ENCODE measurements around the gene PLEKHA7.

PLEKHA7 gene

DNA sequence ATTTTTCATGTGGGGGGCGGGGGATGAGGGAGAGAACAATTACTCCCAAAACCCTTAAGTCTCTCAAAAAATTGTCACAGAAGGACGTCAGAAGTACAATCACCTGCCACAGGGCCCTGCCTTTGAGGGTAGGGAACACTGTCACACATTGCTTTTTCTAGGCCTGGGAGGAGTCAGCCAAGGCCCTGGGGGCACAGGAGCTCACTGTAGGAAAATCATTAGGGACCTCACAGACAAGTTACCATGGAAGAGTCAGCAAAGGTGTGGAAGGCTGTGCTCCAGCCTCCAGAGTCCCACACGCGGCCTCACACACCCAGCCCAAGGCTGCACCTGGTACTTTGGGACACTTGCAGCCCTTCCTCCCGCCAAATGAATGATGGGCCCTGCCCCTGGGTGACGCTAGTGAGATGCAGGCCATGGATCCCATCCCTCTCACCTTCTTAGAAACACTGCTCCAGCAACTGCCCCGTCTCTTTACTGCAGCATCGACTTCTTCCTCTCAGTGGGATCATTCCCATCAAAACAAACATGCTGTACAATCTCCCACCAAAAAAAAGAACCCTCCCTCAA lies 3.3 kb downstream of the PLEKHA7 start:
- Histone ChIP-seq H3K9me3 (no peaks in the 10 kb centered on the region), H3K36me3 (no peaks in the 10 kb centered on the region), H3K4me1 (peaks cover 0 to 11% (median 2%) of the 10 kb centered on the region in 4 donors), H3K27ac (no peak overlapping the region), H3K4me3 (no peak overlapping the region), H3K27me3 (no peaks in the 10 kb centered on the region)
- TF ChIP-seq, protein P1, sequence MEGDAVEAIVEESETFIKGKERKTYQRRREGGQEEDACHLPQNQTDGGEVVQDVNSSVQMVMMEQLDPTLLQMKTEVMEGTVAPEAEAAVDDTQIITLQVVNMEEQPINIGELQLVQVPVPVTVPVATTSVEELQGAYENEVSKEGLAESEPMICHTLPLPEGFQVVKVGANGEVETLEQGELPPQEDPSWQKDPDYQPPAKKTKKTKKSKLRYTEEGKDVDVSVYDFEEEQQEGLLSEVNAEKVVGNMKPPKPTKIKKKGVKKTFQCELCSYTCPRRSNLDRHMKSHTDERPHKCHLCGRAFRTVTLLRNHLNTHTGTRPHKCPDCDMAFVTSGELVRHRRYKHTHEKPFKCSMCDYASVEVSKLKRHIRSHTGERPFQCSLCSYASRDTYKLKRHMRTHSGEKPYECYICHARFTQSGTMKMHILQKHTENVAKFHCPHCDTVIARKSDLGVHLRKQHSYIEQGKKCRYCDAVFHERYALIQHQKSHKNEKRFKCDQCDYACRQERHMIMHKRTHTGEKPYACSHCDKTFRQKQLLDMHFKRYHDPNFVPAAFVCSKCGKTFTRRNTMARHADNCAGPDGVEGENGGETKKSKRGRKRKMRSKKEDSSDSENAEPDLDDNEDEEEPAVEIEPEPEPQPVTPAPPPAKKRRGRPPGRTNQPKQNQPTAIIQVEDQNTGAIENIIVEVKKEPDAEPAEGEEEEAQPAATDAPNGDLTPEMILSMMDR (IDR thresholded peaks at IDR 0.05) = no peak
- no peak for DNase-seq
- intact Hi-C loops (cut with DNase I; ENCODE audit: low total_unique reads) = loop anchor here (10.0 kb wide), 1 partner anchor 64 kb away; the partner anchor contains the start of gene RPS13

GRCh38 chr11:17008099-17008498 lies 6.1 kb downstream of the PLEKHA7 start:
- no peaks in the 10 kb centered on the region for H3K9me3 ChIP-seq
- no peaks in the 10 kb centered on the region for H3K27me3 ChIP-seq
- peaks cover 0 to 8% (median 2%) of the 10 kb centered on the region in 4 donors for H3K4me1 ChIP-seq
- no peaks in the 10 kb centered on the region for H3K36me3 ChIP-seq
- no peak overlapping the region for H3K27ac ChIP-seq
- DNase-seq = no peak
- intact Hi-C loops (cut with DNase I; ENCODE audit: low total_unique reads) = no loop called here
- TF ChIP-seq, protein P1 (IDR thresholded peaks at IDR 0.05) = no peak
- H3K4me3 ChIP-seq = no peak overlapping the region

GRCh38 chr11:17005646-17006045 lies 8.6 kb downstream of the PLEKHA7 start:
- no peaks in the 10 kb centered on the region for H3K36me3 ChIP-seq
- H3K4me1 ChIP-seq = peaks cover 0 to 4% (median 0%) of the 10 kb centered on the region in 4 donors
- no peak overlapping the region for H3K27ac ChIP-seq
- H3K4me3 ChIP-seq = no peak overlapping the region
- H3K27me3 ChIP-seq = no peaks in the 10 kb centered on the region
- DNase-seq = no peak
- intact Hi-C loops (cut with DNase I; ENCODE audit: low total_unique reads) = no loop called here
- TF ChIP-seq, protein P1 (IDR thresholded peaks at IDR 0.05) = no peak
- H3K9me3 ChIP-seq = no peaks in the 10 kb centered on the region

DNA sequence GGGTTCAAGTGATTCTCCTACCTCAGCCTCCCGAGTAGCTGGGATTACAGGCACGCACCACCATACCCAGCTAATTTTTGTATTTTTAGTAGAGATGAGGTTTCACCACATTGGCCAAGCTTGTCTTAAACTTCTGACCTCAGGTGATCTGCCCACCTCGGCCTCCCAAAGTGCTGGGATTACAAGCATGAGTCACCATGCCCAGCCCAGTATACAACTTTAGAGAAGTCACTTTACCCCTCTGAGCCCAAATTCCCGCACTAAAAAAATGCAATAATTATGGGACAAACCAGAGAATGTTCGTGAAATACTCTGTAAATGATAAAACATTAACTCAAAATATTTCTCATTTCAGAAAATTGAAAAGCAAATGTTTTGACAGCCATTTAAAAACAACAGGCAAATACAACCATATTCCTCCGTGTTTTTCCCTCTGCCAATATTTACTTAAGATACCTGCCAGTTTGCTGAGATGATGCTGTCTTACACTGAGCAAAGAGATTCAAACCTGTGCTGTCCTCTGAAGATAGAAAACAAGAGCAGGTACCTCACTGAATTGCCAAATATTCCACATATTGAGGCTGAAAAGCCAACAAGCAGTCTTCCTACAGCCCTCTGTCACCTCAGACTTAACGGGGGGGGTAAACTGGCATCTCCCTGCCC lies 9.6 kb downstream of the PLEKHA7 start:
- Histone ChIP-seq H3K27me3 (no peaks in the 10 kb centered on the region), H3K27ac (no peak overlapping the region), H3K36me3 (no peaks in the 10 kb centered on the region), H3K4me3 (no peak overlapping the region), H3K9me3 (no peaks in the 10 kb centered on the region), H3K4me1 (peaks cover 0 to 4% (median 0%) of the 10 kb centered on the region in 4 donors)
- intact Hi-C loops (cut with DNase I; ENCODE audit: low total_unique reads) = no loop called here
- TF ChIP-seq, protein P1 (IDR thresholded peaks at IDR 0.05) = no peak
- DNase-seq = no peak

DNA sequence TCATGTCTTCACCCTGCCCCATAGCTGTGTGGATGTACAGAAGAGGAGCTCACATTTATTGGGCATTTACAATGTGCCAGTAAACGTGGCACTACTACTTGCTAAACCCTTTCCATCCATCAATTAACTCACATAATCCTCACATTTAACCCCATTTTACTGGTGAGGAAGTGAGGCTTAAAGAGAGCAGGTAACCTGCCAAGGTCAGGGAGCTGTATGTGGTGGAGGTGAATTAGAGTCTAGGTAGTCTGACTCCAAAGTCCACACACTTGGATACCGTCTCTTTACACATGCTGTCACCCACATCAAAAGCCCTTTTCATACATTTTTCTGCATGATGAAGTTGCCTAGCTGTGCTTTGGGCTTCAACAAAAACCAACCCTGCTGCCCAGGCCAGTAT lies 10.8 kb downstream of the PLEKHA7 start:
- no peaks in the 10 kb centered on the region for H3K36me3 ChIP-seq
- no peaks in the 10 kb centered on the region for H3K27me3 ChIP-seq
- no peak for DNase-seq
- H3K27ac ChIP-seq = no peak overlapping the region
- intact Hi-C loops (cut with DNase I; ENCODE audit: low total_unique reads) = no loop called here
- H3K4me3 ChIP-seq = no peak overlapping the region
- TF ChIP-seq, protein P1 (IDR thresholded peaks at IDR 0.05) = no peak
- no peaks in the 10 kb centered on the region for H3K9me3 ChIP-seq
- H3K4me1 ChIP-seq = peaks cover 0 to 4% (median 0%) of the 10 kb centered on the region in 4 donors

All from tibial artery (tissue), 4 donors.